Epithelial cell of umbilical artery (primary cell): ENCODE measurements around the gene CT45A5. TPM values are rescaled to one million over a fixed set of nuclear protein-coding genes. Genes with fewer than 3 reads are reported as not detected.

ENCODE experiments used
- total RNA-seq: library from RNA; depleted of rRNA; stranded (reverse); fragments of >200 nt; gene quantifications from 2 replicates; pipeline ENCODE4 v1.2.3, GENCODE V29; 2014

CT45A5 gene, protein sequence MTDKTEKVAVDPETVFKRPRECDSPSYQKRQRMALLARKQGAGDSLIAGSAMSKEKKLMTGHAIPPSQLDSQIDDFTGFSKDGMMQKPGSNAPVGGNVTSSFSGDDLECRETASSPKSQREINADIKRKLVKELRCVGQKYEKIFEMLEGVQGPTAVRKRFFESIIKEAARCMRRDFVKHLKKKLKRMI
- total RNA-seq, result not detected in 2 replicates

DNA sequence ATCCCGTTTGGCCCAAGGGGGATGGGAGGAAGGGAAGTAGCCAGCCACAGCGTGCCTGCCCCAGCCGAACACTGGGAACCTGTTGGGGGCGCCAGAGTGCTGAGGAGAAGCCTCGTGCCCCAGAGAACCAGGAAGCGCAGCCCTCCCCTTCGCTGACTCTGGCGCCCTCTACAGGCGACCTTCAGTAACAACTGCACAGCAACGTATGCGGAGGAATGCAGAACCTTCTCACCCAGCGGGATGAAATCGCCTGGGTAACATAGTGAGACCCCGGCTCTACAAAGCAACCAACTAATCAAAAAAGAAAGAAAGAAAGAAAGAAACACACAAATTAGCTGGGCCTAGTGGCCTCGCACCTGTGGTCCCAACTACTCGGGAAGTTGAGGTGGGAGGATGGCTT is at the start of gene CT45A5:
Gene CT45A5 (minus strand): TSS at position 101 of the 400 bp plus-strand sequence. CDS start 3,774 bp downstream, outside the sequence.

GRCh38 chrX:135819912-135820311 is 34.6 kb upstream of the CT45A5 start, which contains the start of gene CT45A2:
CT45A2 (minus strand) TSS chrX:135820012; CDS start chrX:135816265, 3,747 bp downstream.

GRCh38 chrX:135802687-135803086 is 17.4 kb upstream of the CT45A5 start, which contains the start of gene CT45A6:
CT45A6 (minus strand) TSS chrX:135802787; CDS start chrX:135798993, 3,794 bp downstream.

DNA sequence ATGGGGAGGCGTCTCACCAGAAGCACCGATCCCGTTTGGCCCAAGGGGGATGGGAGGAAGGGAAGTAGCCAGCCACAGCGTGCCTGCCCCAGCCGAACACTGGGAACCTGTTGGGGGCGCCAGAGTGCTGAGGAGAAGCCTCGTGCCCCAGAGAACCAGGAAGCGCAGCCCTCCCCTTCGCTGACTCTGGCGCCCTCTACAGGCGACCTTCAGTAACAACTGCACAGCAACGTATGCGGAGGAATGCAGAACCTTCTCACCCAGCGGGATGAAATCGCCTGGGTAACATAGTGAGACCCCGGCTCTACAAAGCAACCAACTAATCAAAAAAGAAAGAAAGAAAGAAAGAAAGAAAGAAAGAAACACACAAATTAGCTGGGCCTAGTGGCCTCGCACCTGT is 17.2 kb downstream of the CT45A5 start, which contains the start of gene CT45A3:
Gene CT45A3 (minus strand): TSS at position 101 of the 400 bp plus-strand sequence. CDS start 3,747 bp downstream, outside the sequence.

Other genes with a start within 250 kb of the CT45A5 start
- gene CT45A1, start 71.9 kb downstream of the CT45A5 start, total RNA-seq, result not detected in 2 replicates
- not detected in 2 replicates for gene CT45A3, start 17.3 kb downstream of the CT45A5 start, total RNA-seq
- gene CT45A6, start 17.3 kb upstream of the CT45A5 start, total RNA-seq, result not detected in 2 replicates
- not detected in 2 replicates for gene CT45A2, start 34.5 kb upstream of the CT45A5 start, total RNA-seq
- gene CT45A7, start 51.8 kb upstream of the CT45A5 start, total RNA-seq, result not detected in 2 replicates
- not detected in 2 replicates for gene CT45A8, start 69.0 kb upstream of the CT45A5 start, total RNA-seq
- not detected in 2 replicates for gene CT45A9, start 86.3 kb upstream of the CT45A5 start, total RNA-seq
- gene CT45A10, start 107.9 kb upstream of the CT45A5 start, total RNA-seq, result not detected in 2 replicates
- gene SAGE1, start 108.2 kb upstream of the CT45A5 start, total RNA-seq, result not detected in 2 replicates
- 6.8 and 8.1 TPM in 2 replicates for gene MMGT1, start 188.5 kb upstream of the CT45A5 start, total RNA-seq
- gene SLC9A6, start 199.9 kb upstream of the CT45A5 start, total RNA-seq, result 14.9 and 19.5 TPM in 2 replicates